HG03135 (cell line): ENCODE measurements around the gene TUSC2.
A peak's percentile ranks its signal among the peaks of the same experiment; 100 is the strongest.

ENCODE experiments used
- ATAC-seq: cut with Tn5 transposase; IDR thresholded peaks from one replicate; pipeline ENCODE4 v1.9.1; 2021; ENCODE audit warnings: mild to moderate bottlenecking, moderate library complexity; ENCODE audit not compliant: unreplicated experiment

The TUSC2 gene

GRCh38 chr3:50337175-50337861, 9.3 kb upstream of the TUSC2 start:
- peak; percentile 67 for ATAC-seq

DNA sequence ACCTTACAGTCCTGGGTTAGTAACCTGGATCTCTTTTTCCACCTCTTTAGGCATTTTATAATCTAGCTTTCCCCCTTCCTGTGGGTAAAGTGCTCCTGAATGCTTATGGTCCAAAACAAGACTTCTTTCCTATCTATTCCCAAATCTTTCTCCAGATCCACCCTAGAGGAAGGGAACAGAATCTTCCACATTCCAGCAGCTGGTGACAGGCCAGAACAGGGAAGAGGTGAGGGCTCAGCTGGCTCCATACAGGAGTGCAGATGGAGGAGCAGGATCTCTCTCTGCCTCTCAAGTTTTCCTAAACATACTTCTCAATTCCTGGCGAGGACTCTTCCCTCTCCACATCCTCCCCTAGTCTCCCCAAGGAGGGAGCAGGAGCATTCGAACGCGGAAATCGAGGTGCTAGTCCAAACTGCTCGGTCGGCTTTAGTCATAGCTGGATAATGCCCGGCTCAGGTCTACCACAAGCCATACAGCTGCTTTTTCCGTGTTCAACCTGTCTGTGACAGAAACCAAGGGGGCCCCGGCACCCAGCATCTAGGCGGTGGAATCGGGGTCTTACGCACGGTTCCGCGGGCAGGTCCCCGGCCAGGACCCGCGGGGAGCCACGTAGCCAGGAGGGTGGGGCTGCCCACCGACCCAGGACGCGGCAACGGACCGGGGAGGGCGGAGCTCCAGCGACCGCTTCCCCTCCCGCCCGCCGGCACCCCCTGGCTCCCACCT, 8.6 kb upstream of the TUSC2 start:
- peak; percentile 27 for ATAC-seq

GRCh38 chr3:50334339-50335075, 6.5 kb upstream of the TUSC2 start:
- ATAC-seq, result no peak

DNA sequence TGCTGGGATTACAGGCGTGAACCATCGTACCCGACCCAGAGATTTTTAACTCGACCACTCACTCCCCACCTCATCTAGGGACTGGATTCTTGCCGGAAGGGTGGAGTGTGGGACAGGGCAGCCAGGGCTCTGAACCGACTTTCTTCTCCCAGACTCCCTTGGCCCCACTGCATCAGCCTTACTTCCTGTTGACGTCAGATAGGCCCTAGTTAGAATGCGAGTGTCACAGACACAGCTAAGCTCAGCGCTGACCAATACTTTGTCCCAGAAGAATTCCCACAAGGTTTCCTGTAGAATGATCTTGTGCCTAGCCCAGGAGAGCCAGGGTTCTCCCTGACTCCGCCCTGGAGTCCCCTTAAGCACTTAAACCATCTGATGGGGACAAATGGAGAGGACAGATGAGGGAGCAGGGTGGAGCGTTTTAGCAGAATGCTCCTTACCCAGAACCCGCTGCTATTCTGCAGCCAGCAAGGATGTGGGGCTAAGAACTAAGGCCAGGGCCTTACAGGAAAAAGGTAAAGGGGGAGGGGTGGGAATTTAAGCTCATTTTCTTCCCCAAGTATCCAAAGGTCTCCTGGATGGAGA, 5.8 kb upstream of the TUSC2 start:
- no peak for ATAC-seq

DNA sequence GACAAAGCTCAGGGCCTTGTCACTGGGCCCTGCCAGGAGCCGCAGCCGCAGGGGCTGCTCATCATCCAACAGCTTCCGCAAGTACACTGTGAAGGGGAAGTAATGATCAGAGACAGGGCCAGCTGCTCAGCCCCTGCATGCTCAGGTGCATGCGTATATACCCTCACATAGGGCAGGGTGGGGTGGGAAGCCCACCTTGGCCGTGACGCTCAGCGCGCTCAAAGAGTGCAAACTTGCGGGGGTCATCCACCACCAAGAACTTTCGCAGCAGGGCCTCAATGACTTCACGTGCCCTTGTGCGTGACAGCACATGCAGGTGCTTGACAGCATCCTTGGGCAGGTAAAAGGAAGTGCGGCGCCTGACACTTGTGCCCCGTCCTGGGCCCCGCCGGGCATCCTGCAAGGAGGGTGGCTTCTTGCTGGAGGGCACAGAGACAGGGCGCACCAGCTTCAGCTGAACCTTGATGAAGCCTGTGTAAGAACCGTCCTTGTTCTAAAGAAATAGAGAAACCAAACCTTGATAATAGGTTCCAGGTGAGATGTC, 3.4 kb upstream of the TUSC2 start:
- ATAC-seq, result no peak

- ATAC-seq, result no peak
These were observed 2.3 kb upstream of the TUSC2 start for GRCh38 chr3:50330330-50330729.

GRCh38 chr3:50327129-50327528, 894 bp downstream of the TUSC2 start:
- ATAC-seq, result no peak

GRCh38 chr3:50326182-50326541, 1.9 kb downstream of the TUSC2 start:
- no peak for ATAC-seq

DNA sequence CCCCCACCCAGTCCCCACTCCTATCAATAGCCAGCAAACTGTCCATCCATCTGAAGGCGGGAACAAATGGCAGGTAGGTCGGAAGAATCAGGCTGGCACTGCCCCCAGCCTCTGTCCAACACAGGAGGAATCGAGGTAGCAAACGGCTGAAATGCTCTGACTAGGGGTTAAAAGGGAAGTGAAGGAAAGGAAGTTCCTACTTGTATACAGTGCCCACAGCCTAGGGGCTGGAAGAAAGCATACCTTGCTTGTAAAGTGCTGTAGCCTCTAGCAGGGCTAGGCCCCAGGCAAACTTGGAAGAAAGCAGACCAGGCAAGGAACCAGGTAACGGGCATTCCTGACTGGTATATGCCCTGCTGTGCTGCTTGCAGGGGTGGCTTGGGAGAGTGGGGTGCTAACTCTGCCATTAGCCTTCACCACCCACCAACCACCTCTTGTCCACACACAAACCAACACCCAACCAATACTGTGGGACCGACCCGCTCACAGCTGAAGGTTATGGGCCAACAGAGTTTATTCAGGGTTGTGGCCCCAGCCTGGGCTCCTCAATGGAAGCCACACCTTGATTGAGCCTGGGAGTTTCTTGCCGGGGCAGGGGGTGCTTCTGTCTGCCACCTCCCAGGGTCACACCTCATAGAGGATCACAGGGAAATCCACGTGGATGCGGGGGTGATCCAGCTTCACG, 2.4 kb downstream of the TUSC2 start:
- ATAC-seq, result no peak

DNA sequence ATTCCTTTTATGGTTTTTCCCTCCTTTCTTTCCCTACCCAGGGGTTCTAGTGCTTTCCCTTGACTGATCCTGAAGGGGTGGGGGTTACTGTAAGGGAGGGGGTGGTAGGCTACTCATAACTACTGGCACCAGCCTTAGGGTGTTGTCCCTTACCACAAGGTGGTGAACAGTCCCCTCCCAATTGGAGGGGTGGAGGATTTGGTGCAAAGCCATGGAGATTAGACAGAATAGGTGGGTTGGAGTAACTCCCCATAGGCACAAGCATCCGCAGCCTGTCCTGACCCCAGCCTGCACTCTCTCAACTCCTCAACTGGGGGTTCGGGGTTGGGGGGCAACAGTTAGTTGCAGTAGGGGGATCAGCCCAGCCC, 2.9 kb downstream of the TUSC2 start:
- ATAC-seq, result no peak

DNA sequence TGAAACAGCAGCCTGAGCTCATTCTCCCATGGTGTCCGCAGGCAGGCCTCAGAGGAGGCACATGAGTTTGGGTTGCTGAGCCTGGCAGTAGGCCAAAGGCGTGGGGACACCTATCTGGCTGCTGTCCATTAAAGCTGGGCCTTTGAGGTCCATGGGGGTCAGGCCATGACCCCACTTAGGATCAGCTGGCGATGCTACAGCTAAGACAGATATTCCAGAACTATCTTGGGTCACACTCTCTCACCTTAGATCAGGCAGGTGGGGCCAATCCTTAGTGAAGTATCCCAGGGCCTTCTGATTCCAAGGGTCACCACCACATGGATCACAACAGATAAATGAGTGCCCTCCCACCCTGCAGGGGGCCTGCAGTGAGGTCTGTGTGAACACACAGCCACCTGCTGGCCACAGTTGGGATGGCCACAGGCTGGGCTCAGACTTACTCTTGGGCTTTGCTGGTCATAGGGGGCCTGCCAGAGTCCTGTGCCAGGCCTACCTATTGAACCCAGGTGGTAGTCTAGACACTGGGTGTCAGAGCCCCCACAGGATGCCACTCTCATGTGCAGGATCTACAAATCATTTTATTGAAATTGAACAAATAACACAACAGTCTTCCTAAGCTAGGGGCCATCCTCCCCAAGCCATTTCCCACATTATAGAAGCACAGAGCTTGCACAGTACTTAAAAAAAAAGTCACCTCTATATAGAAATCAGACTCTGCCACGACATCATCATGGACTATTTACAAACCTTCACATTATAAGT, 3.5 kb downstream of the TUSC2 start:
- no peak for ATAC-seq

GRCh38 chr3:50323614-50324199, 4.3 kb downstream of the TUSC2 start:
- no peak for ATAC-seq

- no peak for ATAC-seq
These were observed 4.9 kb downstream of the TUSC2 start for GRCh38 chr3:50323092-50323600.

DNA sequence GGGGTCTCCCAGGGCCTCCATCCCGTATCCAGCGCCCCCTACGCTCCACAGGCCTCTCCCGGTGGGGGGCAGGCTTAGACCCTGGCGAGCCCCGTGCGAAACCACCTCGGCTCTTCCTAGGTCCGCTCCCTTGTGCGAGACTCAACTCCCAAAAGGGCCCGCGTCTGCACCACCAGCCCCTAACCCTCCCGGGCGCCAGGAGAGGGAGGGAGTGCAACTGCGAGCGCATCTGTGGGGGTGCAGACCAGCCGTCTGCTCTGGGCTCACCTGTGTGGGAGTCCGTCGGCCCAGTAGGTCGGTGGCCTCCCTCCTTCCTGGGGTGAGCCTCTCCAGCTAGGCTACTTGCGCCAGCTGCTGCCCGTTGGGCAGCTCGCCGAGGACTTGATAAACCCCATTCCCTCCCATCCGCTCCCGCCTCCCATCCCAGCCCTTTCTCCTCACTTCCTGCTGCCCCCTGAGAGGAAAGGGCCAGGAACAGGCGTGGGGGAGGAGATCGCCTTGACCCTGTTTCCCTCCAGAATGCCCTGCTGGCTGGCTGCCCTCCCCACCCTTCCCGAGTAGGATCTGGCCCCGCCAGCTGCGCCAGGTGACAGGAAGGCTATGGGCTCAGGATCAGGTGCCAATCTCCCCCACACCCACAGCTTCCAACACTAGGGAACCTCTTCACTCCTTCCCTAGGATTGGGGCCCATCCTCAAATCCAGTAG, 5.5 kb downstream of the TUSC2 start, which contains the start of gene HYAL2:
HYAL2 (minus strand) TSS at position 360 of the 706 bp plus-strand sequence. CDS start 2,256 bp downstream, outside the sequence.
- no peak for ATAC-seq

DNA sequence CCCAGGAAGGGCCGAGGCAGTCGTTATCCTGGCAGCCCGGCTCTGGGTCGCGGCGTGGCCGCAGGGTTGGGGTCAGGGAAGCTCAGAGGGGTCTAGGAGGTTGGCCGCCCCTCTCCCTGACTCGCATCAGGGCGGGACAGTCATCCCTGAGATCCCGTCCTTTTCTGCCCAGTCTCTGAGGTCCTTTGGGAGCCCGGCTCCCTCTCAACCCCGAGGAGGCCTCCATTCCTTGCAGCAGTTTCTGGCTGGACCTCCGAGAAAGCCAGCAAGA, 6.0 kb downstream of the TUSC2 start:
- ATAC-seq, result no peak

- ATAC-seq, result peak; percentile 71
These were observed 6.5 kb downstream of the TUSC2 start for GRCh38 chr3:50321336-50322114.

- ATAC-seq, result peak; percentile 38
These were observed 7.1 kb downstream of the TUSC2 start for GRCh38 chr3:50320853-50321335.
